ENCODE results near the gene GLYATL1.

Gene GLYATL1

DNA sequence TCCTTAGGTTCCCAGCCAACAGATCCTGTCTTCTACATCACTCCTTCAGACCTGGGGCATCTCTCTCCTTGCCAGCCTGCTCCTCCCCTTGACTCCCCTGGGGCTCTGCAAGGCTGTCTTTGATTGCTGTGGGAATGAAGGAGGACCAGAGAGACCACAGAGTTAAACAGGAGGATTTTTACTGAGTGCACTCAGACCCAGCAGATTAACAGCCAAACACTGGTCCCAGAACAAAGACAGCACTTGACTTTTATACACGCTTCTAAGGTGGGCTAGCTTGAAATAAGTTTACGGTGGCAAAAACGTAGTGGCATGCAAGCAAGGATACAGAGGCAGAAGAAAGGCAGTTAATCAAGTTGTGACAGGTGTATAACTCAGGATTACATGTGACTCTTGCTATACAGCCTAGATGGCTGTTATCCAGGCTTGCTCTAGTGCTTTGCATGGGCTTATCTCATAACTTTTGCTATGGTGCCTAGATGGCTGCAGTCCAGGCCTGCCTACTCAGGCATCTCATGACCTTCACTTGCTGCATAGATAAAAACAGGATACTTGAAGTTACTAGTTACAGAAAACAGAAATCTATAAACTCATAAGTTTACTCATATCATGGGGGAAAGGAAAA, 22.0 kb upstream of the GLYATL1 start:
- no peak overlapping the region for H3K4me3 ChIP-seq (ENCODE audit: low read depth, low read length)
- TF ChIP-seq, protein P1, sequence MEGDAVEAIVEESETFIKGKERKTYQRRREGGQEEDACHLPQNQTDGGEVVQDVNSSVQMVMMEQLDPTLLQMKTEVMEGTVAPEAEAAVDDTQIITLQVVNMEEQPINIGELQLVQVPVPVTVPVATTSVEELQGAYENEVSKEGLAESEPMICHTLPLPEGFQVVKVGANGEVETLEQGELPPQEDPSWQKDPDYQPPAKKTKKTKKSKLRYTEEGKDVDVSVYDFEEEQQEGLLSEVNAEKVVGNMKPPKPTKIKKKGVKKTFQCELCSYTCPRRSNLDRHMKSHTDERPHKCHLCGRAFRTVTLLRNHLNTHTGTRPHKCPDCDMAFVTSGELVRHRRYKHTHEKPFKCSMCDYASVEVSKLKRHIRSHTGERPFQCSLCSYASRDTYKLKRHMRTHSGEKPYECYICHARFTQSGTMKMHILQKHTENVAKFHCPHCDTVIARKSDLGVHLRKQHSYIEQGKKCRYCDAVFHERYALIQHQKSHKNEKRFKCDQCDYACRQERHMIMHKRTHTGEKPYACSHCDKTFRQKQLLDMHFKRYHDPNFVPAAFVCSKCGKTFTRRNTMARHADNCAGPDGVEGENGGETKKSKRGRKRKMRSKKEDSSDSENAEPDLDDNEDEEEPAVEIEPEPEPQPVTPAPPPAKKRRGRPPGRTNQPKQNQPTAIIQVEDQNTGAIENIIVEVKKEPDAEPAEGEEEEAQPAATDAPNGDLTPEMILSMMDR (conservative IDR thresholded peaks at IDR 0.05; ENCODE audit: low read depth, low read length) = no peak
- DNase-seq (ENCODE audit: low read depth) = no peak

DNA sequence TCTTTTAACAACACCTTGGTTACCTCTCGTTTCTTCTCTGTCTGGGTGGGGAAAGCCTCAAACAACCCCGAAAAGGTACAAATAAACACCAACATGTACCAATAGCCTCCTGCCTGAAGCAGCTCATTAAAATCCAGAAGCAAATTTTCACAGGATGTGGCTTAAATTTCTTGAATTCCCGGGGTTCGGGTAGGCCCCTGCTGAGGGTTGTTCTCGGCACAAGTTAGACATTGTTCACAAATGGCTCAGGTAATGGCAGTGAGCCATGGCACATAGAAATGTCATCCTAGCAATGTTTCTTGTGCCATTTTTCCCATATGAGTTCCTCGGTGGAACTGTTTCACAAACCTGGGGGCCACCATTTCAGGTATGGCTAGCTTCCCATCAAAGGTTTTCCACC, 19.7 kb upstream of the GLYATL1 start:
- TF ChIP-seq, protein P1 (conservative IDR thresholded peaks at IDR 0.05; ENCODE audit: low read depth, low read length) = no peak
- DNase-seq (ENCODE audit: low read depth) = peak; percentile 15
- H3K4me3 ChIP-seq (ENCODE audit: low read depth, low read length) = no peak overlapping the region

DNA sequence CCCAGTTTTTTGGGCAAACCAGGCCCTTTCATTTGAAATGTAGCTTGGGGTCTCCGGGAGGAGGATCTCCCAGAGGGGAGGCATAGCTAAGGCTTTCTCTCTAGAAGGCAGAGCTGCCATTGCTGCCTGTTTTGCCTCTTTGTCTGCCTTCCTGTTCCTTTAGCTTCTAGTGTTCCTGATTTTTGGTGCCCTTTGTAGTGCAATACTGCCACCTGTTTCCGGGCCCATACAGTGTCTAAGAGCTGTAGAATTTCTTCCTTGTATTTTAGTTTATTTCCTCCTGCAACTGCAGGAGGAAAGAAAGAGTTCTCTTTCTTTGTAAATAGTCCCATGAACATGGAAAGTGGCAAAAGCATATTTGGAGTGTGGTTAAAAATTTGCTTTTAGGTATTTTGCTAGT, 19.3 kb upstream of the GLYATL1 start:
- no peak overlapping the region for H3K4me3 ChIP-seq (ENCODE audit: low read depth, low read length)
- TF ChIP-seq, protein P1 (conservative IDR thresholded peaks at IDR 0.05; ENCODE audit: low read depth, low read length) = no peak
- DNase-seq (ENCODE audit: low read depth) = no peak

DNA sequence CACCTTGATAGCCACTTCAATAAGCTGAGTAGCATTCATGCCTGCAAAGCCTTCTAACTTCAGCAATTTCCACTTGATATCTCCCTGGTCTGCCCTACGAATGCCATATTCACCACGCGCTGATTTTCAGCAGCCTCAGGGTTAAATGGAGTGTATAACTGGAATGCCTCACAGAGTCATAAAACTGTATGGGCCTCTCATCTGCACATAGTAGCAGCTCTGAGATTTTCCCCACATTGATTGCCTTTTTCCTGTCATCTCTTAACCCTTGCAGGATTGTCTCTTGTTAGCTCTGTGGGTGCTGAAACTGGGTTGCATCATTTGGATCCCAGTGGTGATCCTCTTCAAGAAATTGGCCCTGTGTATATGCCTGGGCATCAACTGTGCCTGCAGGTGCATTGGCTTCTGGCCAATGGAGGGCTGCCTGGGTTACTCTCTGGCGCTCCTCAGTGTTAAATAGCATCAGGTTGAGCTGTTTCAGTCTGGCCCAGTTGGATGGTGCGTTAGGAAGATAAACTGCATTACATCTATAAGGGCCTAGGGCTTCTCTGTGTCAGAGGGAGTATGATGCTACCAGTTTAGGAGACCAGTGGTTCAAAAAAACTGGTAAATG, 17.4 kb upstream of the GLYATL1 start:
- H3K4me3 ChIP-seq (ENCODE audit: low read depth, low read length) = no peak overlapping the region
- TF ChIP-seq, protein P1 (conservative IDR thresholded peaks at IDR 0.05; ENCODE audit: low read depth, low read length) = no peak
- DNase-seq (ENCODE audit: low read depth) = no peak

DNA sequence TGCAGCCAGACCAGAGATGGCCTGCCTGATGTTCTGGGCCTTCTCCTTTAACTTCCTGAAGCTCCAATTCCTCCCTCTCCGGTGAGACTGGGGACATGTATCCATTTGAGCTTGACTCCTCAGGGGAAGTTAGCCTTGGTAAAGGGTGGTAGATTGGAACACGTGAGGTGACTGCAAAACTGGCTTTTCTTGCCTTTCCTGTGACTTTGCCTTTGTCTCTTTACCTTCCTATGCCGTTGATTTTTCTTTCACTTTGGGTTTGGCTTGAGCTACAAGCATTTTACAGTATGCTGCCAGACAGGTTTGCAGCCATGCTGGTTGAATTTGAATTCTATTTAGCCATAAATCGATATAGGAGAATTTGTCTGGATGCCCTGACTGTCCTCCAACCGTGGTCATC, 16.8 kb upstream of the GLYATL1 start:
- TF ChIP-seq, protein P1 (conservative IDR thresholded peaks at IDR 0.05; ENCODE audit: low read depth, low read length) = no peak
- H3K4me3 ChIP-seq (ENCODE audit: low read depth, low read length) = no peak overlapping the region
- no peak for DNase-seq (ENCODE audit: low read depth)

DNA sequence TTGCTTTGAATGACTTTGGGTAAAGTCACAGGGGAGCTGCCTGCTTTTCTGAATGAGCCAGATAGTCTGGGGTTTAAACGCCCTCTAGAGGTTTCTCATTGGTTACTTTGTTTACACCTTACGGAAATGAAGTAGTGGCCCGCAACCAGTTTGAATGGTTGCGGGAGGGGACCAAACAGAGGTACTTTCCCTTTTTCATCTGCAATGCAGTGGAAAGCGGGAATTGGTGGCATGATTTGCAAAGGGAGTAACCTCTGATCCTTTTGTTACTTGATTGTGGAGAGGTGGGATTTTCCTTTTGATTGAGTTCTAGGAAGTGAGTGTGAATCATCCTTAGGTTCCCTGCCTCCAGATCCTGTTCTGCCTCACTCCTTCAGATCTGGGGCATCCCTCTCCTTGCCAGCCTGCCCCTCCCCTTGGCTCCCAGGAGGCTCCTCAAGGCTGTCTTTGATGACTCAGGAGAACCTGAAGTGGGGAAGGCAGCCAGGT, 15.9 kb upstream of the GLYATL1 start:
- H3K4me3 ChIP-seq (ENCODE audit: low read depth, low read length) = no peak overlapping the region
- DNase-seq (ENCODE audit: low read depth) = peak; percentile 35
- TF ChIP-seq, protein P1 (conservative IDR thresholded peaks at IDR 0.05; ENCODE audit: low read depth, low read length) = peak; percentile 38

DNA sequence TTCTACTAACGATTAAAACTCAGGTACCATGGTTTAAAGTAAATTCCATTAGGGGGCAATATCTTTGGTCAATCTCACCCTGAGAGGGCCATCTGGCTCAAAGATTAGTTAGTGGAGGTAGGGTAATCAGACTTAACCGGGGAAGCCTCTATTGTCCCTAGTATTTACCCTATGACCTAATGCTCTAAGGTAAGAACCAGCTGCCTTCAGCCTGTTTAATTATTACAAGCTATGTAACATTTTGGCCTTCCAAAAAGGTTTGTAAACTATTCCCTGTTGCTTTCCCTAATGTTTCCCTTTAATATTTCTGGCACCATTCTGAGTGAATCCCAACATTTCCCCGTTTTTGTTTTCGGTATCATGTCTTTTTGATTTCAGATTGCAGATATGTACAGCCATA, 15.1 kb upstream of the GLYATL1 start:
- TF ChIP-seq, protein P1 (conservative IDR thresholded peaks at IDR 0.05; ENCODE audit: low read depth, low read length) = no peak
- no peak overlapping the region for H3K4me3 ChIP-seq (ENCODE audit: low read depth, low read length)
- no peak for DNase-seq (ENCODE audit: low read depth)
